ENCODE data around the gene KRTAP12-3. TPM values are rescaled to one million over a fixed set of nuclear protein-coding genes. Genes with fewer than 3 reads are reported as not detected.

Gene KRTAP12-3
- total and polyA plus RNA-seq, 10 donors, result not detected

- Histone ChIP-seq H3K4me1 (no peaks in the 10 kb centered on the region), H3K4me3 (no peak within 1 kb of the TSS), H3K27ac (no peak within 1 kb of the TSS), H3K9me3 (peaks cover 0 to 52% (median 27%) of the 10 kb centered on the region in 8 donors), H3K27me3 (replicated peaks in 1 of 7) (peaks cover 0 to 8% (median 0%) of the 10 kb centered on the region in 7 donors), H3K36me3 (no peaks in the 10 kb centered on the region)
- no peak for DNase-seq
- intact Hi-C loops (cut with DNase I; ENCODE audit: low total_unique reads), result no loop called here
- WGBS, 5 donors, result 69 to 83% (median 74%) methylated on average over 17 to 19 of the region's 19 CpGs
- no peak for TF ChIP-seq CTCF (IDR thresholded peaks at IDR 0.05 in 8 of 11, conservative IDR thresholded peaks at IDR 0.05 in 3 of 11)
- TF ChIP-seq POLR2AphosphoS5 (IDR thresholded peaks at IDR 0.05), result no peak
- TF ChIP-seq POLR2A (IDR thresholded peaks at IDR 0.05), result no peak
Measured at GRCh38 chr21:44666401-44667320, 8.9 kb downstream of the KRTAP12-3 start, which contains the start of gene KRTAP12-2. TSS of gene KRTAP12-2 (minus strand) at chr21:44666927. CDS start at chr21:44666886, 41 bp downstream.

GRCh38 chr21:44667612-44668011 is 9.9 kb downstream of the KRTAP12-3 start:
- no peak for DNase-seq
- Histone ChIP-seq H3K27me3 (replicated peaks in 1 of 7) (peaks cover 0 to 8% (median 0%) of the 10 kb centered on the region in 7 donors), H3K27ac (no peak overlapping the region), H3K4me3 (no peak overlapping the region), H3K4me1 (no peaks in the 10 kb centered on the region), H3K9me3 (peaks cover 3 to 61% (median 34%) of the 10 kb centered on the region in 8 donors), H3K36me3 (no peaks in the 10 kb centered on the region)
- TF ChIP-seq CTCF (IDR thresholded peaks at IDR 0.05 in 8 of 11, conservative IDR thresholded peaks at IDR 0.05 in 3 of 11), result no peak
- TF ChIP-seq POLR2A (IDR thresholded peaks at IDR 0.05), result no peak
- TF ChIP-seq POLR2AphosphoS5 (IDR thresholded peaks at IDR 0.05), result no peak
- 52 to 91% (median 77%) methylated on average over 1 of the region's 1 CpG for WGBS, 5 donors
- intact Hi-C loops (cut with DNase I; ENCODE audit: low total_unique reads), result no loop called here

- Histone ChIP-seq H3K4me1 (no peaks in the 10 kb centered on the region), H3K9me3 (peaks cover 3 to 56% (median 41%) of the 10 kb centered on the region in 8 donors), H3K27me3 (replicated peaks in 1 of 7) (peaks cover 0 to 8% (median 0%) of the 10 kb centered on the region in 7 donors), H3K4me3 (no peak overlapping the region), H3K36me3 (no peaks in the 10 kb centered on the region), H3K27ac (no peak overlapping the region)
- no peak for DNase-seq
- TF ChIP-seq CTCF (IDR thresholded peaks at IDR 0.05 in 8 of 11, conservative IDR thresholded peaks at IDR 0.05 in 3 of 11) (no peak), POLR2AphosphoS5 (IDR thresholded peaks at IDR 0.05) (no peak), POLR2A (IDR thresholded peaks at IDR 0.05) (no peak)
- WGBS, 5 donors, result 53 to 86% (median 77%) methylated on average over 2 to 3 of the region's 3 CpGs
- intact Hi-C loops (cut with DNase I; ENCODE audit: low total_unique reads), result no loop called here
Measured at GRCh38 chr21:44670642-44671432, 13.1 kb downstream of the KRTAP12-3 start.
